ENCODE measurements around the gene LAMB3.

- TF ChIP-seq ZNF274 (IDR thresholded peaks at IDR 0.05; ENCODE audit: low read depth, low read length) = no peak
- TF ChIP-seq SUZ12 (IDR thresholded peaks at IDR 0.05; ENCODE audit: extremely low read depth, insufficient read depth, insufficient read length) = no peak
- TF ChIP-seq YY1 (IDR thresholded peaks at IDR 0.05; ENCODE audit: insufficient read depth, insufficient read length) = no peak
Observed at GRCh38 chr1:209652873-209653401, 712 bp upstream of the LAMB3 start.
